Measurements from ENCODE around the gene SPON1.

- TF ChIP-seq POLR2A (IDR thresholded peaks at IDR 0.05) (no peak), CTCF (IDR thresholded peaks at IDR 0.05) (no peak)
These were observed 282.9 kb downstream of the SPON1 start for GRCh38 chr11:14245444-14245843.

All from heart left ventricle (tissue), 13 donors.